ENCODE measurements around the gene MFNG.

The MFNG gene

DNA sequence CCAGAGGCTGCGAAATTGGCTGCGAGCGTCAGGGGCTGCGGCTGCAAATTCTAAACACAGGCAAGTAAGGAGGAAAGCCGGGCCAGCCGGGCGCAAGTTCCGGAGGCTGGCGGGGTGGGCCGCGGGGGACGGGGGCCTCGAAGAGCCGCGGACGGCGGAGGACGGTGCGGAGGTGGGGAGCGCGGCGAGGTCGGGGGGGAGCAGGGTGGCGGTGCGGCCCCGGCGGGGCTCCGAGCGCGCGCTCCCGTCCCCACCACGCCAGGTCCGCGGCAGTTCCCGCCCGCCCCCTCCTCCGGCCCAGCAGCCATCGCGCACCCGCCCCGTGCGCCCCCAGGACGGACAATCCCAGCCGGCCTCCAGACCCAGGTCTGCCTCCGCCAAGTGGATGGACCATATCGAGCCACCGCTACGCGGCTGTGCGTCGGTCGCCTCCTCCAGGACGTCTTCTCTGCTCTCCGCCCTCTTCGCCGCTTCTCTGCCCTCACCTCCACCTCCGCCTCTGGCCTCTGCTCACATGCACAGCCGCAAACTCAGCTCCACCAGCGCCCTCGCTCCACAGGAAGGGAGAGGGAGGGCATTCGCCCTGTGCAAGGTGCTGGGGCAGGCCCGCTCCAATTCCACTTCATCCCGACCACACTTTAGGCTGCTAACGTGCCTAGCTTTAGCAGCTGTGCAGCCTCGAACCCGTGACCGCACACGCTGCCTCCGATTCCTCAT, 66.1 kb downstream of the MFNG start:
- H3K27ac ChIP-seq, result no peak overlapping the region
- TF ChIP-seq ZFX (IDR thresholded peaks at IDR 0.05; ENCODE audit: borderline replicate concordance), result no peak
- TF ChIP-seq, protein P1, sequence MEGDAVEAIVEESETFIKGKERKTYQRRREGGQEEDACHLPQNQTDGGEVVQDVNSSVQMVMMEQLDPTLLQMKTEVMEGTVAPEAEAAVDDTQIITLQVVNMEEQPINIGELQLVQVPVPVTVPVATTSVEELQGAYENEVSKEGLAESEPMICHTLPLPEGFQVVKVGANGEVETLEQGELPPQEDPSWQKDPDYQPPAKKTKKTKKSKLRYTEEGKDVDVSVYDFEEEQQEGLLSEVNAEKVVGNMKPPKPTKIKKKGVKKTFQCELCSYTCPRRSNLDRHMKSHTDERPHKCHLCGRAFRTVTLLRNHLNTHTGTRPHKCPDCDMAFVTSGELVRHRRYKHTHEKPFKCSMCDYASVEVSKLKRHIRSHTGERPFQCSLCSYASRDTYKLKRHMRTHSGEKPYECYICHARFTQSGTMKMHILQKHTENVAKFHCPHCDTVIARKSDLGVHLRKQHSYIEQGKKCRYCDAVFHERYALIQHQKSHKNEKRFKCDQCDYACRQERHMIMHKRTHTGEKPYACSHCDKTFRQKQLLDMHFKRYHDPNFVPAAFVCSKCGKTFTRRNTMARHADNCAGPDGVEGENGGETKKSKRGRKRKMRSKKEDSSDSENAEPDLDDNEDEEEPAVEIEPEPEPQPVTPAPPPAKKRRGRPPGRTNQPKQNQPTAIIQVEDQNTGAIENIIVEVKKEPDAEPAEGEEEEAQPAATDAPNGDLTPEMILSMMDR (IDR thresholded peaks at IDR 0.05), result peak; percentile 28

DNA sequence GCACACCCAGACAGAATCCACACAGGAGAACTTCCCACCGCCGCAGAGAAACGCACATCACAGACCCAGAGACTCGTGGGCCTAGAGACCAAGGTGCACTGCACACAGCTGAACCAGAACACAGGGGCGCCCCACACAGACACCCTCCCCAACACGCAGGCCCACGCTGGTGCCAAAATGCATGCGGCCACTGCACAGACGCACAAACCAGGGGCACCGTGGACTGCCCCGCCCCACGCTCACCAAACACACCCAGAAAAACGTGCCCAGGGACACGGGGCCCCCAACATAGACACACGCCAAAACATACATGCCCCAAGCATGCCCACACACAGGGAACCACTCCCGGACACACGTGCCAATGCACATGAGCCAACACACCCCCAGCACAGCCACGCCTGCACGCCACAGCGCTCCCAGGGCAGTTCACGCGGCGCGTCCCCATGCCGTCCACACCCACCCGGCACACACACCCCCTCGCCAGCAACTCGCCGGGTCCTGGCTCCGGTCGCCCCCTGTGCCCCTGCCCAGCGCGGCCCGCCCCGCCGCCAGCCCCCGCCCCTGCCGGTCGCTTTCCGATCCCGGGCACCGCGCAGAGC, 66.7 kb downstream of the MFNG start:
- no peak for TF ChIP-seq ZFX (IDR thresholded peaks at IDR 0.05; ENCODE audit: borderline replicate concordance)
- TF ChIP-seq, protein P1 (IDR thresholded peaks at IDR 0.05), result no peak
- H3K27ac ChIP-seq, result no peak overlapping the region

Measured in 22Rv1 (cell line).